ENCODE measurements around the gene COLQ.
A peak's percentile ranks its signal among the peaks of the same experiment; 100 is the strongest.
"Not testable (repeated sequence)": the region's sequence is repeated elsewhere in the genome, so short reads cannot be mapped to it uniquely, and the experiment has no call there.

Gene COLQ

GRCh38 chr3:15490158-15490557 lies 31.3 kb downstream of the COLQ start:
- no peak for DNase-seq (ENCODE audit: low spot score)

- DNase-seq (ENCODE audit: low spot score), result no peak
Observed at GRCh38 chr3:15488002-15488401, 33.5 kb downstream of the COLQ start.

DNA sequence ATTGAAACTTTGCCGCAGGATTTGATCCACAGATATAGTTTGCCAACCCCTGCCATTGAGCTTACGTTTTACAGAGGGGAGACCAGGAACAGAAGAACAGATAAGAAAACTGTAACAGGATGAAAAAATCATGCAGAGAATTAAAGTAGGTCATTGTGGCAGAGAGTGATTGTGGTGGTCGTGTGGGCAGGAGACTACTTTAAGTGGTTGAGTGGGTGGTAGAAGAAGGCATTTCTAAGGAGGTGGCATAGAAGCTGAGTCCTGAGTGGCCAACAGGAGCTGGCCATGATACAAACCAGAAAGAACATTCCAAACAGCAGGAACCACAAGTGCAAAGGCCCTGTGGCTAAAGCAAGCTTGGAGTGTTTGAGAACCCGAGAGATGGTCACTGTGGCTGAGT lies 34.5 kb downstream of the COLQ start:
- DNase-seq (ENCODE audit: low spot score), result no peak

DNA sequence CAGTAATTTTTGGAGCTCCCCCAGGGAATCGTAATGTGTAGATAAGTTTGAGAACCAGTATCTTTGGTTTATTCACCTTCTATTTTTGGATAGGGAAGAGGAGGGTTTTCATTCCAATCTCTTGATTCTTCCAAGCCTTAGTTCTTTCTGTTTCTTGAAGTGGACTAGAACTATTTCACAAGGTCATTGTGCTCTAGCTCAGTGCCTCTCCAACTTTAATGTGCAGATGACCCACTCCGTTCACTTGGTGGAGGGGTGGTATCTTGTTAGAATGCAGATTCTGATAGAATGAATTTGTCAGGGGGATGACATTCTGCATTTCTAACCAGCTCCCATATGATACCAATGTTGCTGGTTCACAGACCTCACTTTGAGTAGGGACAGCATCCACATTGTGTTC lies 35.5 kb downstream of the COLQ start:
- DNase-seq (ENCODE audit: low spot score), result no peak

DNA sequence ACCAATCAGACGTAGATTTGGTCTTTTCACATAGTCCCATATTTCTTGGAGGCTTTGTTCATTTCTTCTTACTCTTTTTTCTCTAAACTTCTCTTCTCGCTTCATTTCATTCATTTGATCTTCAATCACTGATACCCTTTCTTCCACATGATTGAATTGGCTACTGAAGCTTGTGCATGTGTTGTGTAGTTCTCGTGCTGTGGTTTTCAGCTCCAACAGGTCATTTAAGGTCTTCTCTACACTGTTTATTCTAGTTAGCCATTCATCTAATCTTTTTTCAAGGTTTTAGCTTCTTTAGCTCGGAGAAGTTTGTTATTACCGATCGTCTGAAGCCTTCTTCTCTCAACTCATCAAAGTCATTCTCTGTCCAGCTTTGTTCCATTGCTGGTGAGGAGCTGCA lies 37.0 kb downstream of the COLQ start:
- not testable (repeated sequence) for DNase-seq (ENCODE audit: low spot score)

GRCh38 chr3:15479400-15480224 lies 41.9 kb downstream of the COLQ start:
- no peak for DNase-seq (ENCODE audit: low spot score)

DNA sequence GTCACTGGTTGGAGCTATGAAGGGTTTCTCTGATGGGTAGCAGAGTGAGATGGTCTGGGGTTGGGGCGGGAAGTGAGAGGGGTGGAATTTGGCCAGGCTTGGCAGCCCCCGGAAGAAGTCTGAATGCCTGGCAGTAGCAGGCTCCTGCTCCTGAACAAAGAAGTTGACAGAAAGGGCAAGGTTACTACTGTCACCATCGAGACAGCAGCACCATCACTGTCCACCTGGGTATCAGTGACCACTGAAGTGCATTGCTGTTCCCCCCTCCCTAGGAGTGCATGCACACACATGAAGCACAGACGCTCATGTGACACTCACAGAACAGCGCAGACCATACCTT lies 42.9 kb downstream of the COLQ start:
- DNase-seq (ENCODE audit: low spot score), result no peak

DNA sequence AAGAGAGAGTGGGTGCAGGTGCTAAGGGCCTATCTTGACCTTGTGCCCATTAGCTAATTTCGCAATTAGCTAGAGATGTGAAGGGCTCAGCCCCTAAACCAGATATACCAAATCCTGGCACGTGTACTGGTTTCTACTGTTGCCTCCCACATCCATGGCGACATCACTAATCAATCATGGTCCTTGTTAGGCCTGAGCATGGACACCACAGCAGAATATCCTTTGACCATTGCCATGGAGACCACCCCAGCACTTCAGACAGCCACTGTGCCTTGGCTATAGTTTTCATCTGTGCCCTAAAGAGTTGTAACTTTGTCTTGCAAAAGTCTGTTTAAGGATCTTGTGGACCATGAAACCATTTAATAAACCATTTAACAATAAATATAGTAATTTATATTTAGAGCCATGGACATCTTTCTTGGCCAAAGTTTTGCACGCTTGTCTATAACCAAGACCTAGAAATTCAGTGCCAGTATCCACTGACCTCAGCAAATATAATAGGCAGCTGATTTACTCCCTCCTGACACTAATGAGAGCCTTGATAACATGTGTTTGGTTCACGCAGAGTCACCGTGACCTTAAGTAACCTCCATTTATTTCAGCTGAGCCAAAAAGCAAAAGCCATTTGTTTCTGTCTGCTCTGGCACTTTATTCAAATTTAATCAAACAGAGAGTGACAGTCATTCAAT lies 43.4 kb downstream of the COLQ start:
- no peak for DNase-seq (ENCODE audit: low spot score)

GRCh38 chr3:15476378-15476777 lies 45.1 kb downstream of the COLQ start:
- no peak for DNase-seq (ENCODE audit: low spot score)

DNA sequence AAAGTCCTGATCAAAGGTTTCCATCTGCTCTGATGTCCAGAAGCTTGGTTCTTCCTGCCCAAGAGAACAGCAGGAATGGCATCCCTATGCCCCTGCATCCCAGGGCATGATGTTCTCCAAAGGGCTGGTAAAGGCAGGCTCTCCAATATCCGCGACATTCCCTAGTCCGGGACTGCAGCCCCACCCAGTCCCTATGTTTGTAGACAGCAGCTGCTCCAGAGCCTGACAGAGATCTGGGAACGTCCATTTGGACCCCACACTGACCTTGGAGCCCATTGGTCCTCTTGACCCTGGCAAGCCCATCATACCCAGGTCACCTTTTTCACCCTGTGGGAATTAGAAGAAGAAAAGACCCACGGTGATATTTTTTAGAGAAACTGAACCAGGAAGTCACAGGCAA lies 46.3 kb downstream of the COLQ start:
- DNase-seq (ENCODE audit: low spot score), result no peak

DNA sequence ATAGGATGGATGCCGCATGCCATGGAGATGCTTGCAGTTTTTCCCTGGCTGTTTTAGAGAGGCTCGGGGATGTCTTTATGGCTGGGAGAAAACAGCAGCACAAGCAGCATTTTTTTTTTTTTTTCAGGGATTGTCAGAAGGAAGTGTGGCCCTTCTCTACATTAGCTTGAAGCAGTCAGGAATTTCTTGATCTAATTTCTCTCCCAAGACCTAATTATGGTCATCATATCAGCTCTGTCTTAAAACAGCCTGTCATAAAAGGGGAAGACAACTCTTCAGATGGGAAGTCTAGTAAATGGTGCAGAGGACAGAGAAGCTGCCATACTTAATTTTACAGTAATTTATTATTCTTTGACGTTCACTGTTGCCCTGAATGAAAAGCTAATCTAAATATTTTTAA lies 49.6 kb downstream of the COLQ start:
- DNase-seq (ENCODE audit: low spot score), result no peak

DNA sequence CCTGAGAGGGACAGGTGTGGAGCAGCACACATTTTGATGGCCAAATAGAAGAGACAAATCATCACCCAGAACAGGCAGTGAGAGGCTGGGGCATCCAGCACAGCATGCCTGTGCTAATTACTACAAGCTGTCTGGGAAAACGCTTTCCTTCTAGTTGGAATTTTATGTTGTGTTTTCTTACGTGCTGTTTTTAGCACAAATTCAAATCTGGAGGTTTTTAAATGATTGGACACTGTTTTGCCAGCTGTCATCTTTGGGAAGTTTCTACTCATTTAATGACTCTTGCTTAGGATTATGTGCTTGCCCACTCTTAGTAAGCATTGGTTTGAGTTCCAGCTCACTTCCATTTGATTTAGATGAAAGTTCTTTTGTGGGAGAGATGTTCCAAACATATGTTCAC lies 50.7 kb downstream of the COLQ start:
- no peak for DNase-seq (ENCODE audit: low spot score)

- no peak for DNase-seq (ENCODE audit: low spot score)
Observed at GRCh38 chr3:15470261-15470660, 51.2 kb downstream of the COLQ start.

DNA sequence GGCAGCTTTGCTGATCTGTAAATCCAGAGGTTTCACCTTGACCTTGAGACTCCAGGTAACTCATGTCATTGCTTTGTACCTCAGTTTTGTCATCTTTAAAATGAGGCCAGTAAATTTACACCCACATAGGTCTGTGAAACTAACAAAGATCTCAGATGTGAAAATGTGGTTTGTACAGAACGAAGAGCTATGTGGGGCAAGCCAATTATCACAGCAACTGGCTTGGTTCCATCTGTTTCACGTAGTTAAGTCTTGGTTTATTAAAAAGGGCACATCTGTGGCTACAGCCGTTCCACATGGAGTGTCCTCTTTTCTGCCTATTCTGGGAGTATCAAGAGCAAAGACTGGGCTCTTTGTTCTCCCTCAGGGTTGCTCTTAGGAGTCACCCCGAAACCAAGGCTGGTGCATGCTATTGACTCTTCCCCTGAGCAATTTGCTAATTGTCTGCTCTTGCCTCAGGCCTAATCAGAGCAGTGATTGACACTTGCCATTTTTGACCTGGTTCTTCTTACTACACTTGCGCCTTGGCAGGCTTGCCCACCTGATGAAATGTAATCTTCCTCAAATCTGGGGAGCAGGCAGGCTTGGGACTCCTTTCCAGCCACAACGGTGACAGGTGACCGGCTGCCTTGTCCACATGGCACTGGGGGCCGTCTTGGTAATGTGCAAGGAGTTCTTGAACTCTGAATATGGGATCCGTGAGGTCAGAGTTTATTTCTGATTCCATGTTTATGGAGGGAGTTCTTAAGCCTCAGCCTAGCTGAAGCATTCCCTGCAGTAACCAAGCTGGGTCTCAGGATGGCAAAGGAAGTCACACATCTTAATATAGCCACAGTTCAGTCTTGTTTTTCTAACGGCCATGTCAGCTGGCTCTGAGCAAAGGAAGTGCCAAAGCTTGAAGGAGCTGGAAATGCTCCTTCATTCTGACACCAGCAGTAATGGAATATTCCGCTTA lies 54.0 kb downstream of the COLQ start:
- no peak for DNase-seq (ENCODE audit: low spot score)

DNA sequence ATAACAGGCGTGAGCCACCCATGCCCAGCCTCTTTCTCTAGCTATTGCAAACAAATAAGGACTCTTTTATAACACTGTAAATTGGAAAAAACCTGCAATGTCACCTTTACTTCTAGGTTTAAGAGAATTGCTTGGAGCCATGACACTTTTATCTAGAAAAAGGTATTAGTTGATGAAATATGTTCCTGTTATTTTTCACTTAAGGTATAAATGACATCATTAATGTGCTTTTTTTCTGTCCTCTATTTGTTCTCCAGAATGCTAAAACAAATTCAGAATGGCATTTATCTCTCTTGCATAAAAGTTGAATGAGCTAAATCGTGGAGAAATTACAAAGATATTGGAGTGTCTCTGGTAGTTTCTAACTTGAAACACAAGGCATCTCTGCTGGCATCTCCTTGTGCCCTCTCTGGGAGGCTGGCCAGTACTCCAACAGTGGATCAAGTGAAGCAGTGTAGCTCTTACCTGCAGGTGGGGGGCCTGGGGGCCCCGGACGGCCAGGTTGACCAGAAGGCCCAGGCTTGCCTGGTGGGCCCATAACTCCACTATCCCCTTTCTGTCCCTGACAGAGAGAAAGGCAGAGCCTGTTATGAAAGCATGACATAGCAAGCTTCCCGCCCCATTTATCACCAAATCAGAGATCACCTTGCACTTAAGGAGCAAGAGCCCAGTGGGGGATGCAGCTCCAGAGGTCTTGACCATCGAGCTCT lies 55.5 kb downstream of the COLQ start:
- no peak for DNase-seq (ENCODE audit: low spot score)

- DNase-seq (ENCODE audit: low spot score), result no peak
Observed at GRCh38 chr3:15462451-15462850, 59.1 kb downstream of the COLQ start.

- peak; percentile 33 for DNase-seq (ENCODE audit: low spot score)
Observed at GRCh38 chr3:15460891-15461531, 60.5 kb downstream of the COLQ start.

- no peak for DNase-seq (ENCODE audit: low spot score)
Observed at GRCh38 chr3:15458212-15458780, 63.2 kb downstream of the COLQ start.

DNA sequence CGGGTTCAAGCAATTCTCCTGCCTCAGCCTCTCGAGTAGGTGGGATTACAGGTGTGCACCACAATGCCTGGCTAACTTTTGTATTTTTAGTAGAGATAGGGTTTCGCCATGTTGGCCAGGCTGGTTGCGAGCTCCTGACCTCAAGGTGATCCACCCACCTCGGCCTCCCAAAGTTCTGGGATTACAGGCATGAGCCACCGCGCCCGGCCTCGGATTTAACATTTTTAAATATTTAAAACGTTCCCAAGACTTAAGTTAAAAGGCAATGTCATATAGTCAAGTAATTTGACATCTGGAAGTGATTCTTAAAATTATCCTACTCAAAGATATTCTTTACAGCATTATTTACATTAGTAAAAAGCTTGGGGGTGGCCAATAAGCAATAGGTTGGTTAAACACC lies 64.6 kb downstream of the COLQ start:
- DNase-seq (ENCODE audit: low spot score), result not testable (repeated sequence)

- DNase-seq (ENCODE audit: low spot score), result no peak
Observed at GRCh38 chr3:15456321-15456720, 65.2 kb downstream of the COLQ start.

DNA sequence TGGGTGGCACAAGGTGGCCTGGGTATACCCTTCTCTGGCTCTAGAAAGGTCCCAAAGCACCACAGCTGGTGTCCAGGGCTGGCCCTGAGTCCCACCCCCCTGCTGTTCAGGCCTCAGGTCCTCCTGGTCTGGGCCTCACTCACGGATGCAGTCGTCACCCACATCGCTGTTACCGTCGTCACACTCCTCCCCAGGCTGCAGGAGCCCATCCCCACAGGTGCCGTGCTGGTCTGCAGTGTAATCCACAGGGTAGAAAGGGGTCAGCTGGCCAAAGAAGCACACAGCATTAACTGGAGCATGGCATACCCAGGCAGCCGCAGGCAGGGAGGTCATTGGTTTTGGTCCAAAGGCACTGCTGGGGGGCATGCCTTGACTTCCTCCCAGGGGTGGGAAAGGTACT lies 65.8 kb downstream of the COLQ start:
- DNase-seq (ENCODE audit: low spot score), result no peak

Measured in CD4-positive, alpha-beta T cell treated with Interleukin-6 at 100 ng/mL for 8 hours (primary cell).